Calu3 (cell line): ENCODE measurements around the gene LXN. TPM values are rescaled to one million over a fixed set of nuclear protein-coding genes. Genes with fewer than 3 reads are reported as not detected.
A peak's percentile ranks its signal among the peaks of the same experiment; 100 is the strongest.

Experiments
- BruUV-seq: library from RNA; stranded (reverse); fragments of 400-500 nt; replicated peaks from 2 replicates; lab custom pipeline; 2021; lab: Mats Ljungman, UMichigan
- CTCF ChIA-PET: fragments of 300-600 bp; sonication (Branson Sonifier 250); formaldehyde crosslinking; loops from one replicate; lab custom pipeline; 2022; ENCODE audit warnings: antibody characterized with exemption; lab: Charles Lee
- DNase-seq: peaks from one replicate; pipeline ENCODE4 v3.0.0; 2022
- H3K27ac Mint-ChIP-seq: one replicate; pipeline ENCODE4 v1.8.0; 2022; ENCODE audit warnings: mixed read lengths; ENCODE audit not compliant: unreplicated experiment
- H3K27me3 Mint-ChIP-seq: one replicate; pipeline ENCODE4 v1.8.0; 2022; ENCODE audit warnings: mixed read lengths; ENCODE audit not compliant: unreplicated experiment
- H3K36me3 Mint-ChIP-seq: one replicate; pipeline ENCODE4 v1.8.0; 2022; ENCODE audit warnings: mild to moderate bottlenecking, moderate library complexity, mixed read lengths; ENCODE audit not compliant: insufficient read depth, unreplicated experiment
- H3K4me1 Mint-ChIP-seq: one replicate; pipeline ENCODE4 v1.8.0; 2022; ENCODE audit warnings: mild to moderate bottlenecking, low read depth, mixed read lengths; ENCODE audit not compliant: unreplicated experiment
- H3K4me3 Mint-ChIP-seq: one replicate; pipeline ENCODE4 v1.8.0; 2022; ENCODE audit warnings: mild to moderate bottlenecking, low read depth, moderate library complexity, mixed read lengths; ENCODE audit not compliant: unreplicated experiment
- H3K9me3 Mint-ChIP-seq: one replicate; pipeline ENCODE4 v1.8.0; 2022; ENCODE audit warnings: low read depth, mixed read lengths; ENCODE audit not compliant: unreplicated experiment
- CTCF ChIP-seq: fragments of 200-600 bp; IDR thresholded peaks from one replicate; pipeline ENCODE4 v1.8.0; 2022; ENCODE audit warnings: antibody characterized with exemption; ENCODE audit not compliant: unreplicated experiment
- intact Hi-C: fragments of 100-400 bp; cut with micrococcal nuclease; formaldehyde crosslinking; loops from one replicate; pipeline ENCODE4 v1.10.0; 2022; ENCODE audit not compliant: unreplicated experiment
- total RNA-seq: library from RNA; stranded (reverse); gene quantifications from 2 replicates; pipeline ENCODE4 v1.2.3, GENCODE V29; 2022

Gene LXN
- total RNA-seq, 1 experiment from 2014 or later, result 42.8 TPM

DNA sequence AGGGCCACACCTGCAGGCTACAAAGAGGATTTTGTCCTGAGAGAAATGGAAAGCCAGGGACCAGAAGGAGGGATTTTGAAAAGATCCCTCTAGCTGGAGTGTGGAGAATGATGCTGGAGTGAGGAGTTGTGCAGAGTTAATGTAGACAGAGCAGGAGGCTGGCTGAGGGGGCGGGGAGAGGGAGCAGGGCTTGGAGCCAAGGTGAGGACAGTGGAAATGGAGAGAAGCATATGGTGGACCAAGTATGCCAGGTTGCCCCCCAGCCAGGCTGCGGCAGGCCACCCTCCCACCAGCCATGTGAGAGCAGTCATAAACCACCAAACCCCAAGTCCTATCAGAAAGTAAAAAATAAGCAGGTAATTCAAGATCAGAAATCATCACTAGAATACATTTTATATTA is 45.1 kb upstream of the LXN start:
- Mint-ChIP-seq H3K4me1 (peaks cover 86% of the 10 kb centered on the region), H3K9me3 (no peaks in the 10 kb centered on the region), H3K4me3 (peak overlapping the region; percentile 29), H3K36me3 (peaks cover 89% of the 10 kb centered on the region), H3K27ac (peak overlapping the region; percentile 37), H3K27me3 (no peaks in the 10 kb centered on the region)
- CTCF ChIA-PET, result interaction anchor here (0.8 to 2.0 kb wide), 2 partner anchors 10 to 77 kb away, joined by 4 to 5 read pairs; no protein-coding TSS in a partner anchor
- no peak for DNase-seq
- intact Hi-C loops, result no loop called here
- no peak for TF ChIP-seq CTCF
- BruUV-seq, result no TSS peak

DNA sequence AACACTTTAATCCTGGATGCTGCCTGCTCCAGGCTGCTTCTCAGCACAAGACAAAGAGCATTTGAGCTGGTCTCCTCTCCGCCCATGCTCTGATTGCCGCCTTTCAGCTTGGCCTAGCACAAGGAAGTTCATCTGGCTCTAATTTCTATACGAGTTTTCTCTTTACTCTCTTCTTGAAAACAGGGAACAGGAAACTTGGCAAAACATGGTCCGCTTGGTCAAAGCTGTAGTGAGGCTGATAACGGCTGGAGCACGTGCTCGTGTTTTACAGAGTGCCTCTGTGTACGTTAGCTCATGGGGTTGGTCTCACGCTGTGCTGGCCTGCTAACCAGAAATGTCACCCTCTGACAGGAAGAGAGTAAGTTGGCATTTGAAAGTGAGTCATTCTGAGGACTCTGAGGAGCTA is 40.6 kb upstream of the LXN start:
- peak overlapping the region; percentile 73 for H3K27ac Mint-ChIP-seq
- peaks cover 71% of the 10 kb centered on the region for H3K4me1 Mint-ChIP-seq
- H3K36me3 Mint-ChIP-seq, result peaks cover 96% of the 10 kb centered on the region
- BruUV-seq, result no TSS peak
- no peak for TF ChIP-seq CTCF
- no peaks in the 10 kb centered on the region for H3K9me3 Mint-ChIP-seq
- CTCF ChIA-PET, result interaction anchor here (0.8 to 1.7 kb wide), 5 partner anchors 10 to 78 kb away, joined by 3 to 7 read pairs (median 4); no protein-coding TSS in a partner anchor
- H3K27me3 Mint-ChIP-seq, result no peaks in the 10 kb centered on the region
- intact Hi-C loops, result no loop called here
- no peak for DNase-seq
- H3K4me3 Mint-ChIP-seq, result no peak overlapping the region

DNA sequence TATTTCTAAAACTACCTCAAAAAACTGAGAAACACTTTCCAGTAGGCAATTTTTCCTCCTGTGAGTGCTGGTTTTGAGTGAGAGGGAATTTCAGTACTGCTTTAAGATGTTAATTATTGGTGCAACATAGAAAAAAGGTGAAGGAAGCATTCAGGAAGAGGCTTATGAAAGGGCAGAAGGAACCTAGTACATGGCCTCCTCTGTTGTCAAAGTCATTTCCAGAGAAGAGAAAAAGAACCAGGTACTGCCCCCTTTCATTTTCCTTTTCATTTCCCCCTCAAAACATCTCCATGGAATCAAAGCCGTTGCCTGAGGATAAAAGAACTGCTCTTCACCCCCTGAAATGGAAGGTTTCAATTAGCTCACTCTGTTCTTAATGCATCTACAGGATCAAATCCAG is 40.0 kb upstream of the LXN start:
- no peaks in the 10 kb centered on the region for H3K27me3 Mint-ChIP-seq
- no peaks in the 10 kb centered on the region for H3K9me3 Mint-ChIP-seq
- peaks cover 64% of the 10 kb centered on the region for H3K4me1 Mint-ChIP-seq
- peak overlapping the region; percentile 73 for H3K27ac Mint-ChIP-seq
- H3K4me3 Mint-ChIP-seq, result no peak overlapping the region
- CTCF ChIA-PET, result interaction anchor here (1.7 kb wide), 1 partner anchor 11 kb away, joined by 7 read pairs; no protein-coding TSS in a partner anchor
- intact Hi-C loops, result no loop called here
- TF ChIP-seq CTCF, result no peak
- DNase-seq, result no peak
- peaks cover 97% of the 10 kb centered on the region for H3K36me3 Mint-ChIP-seq
- BruUV-seq, result TSS peak; percentile 0

- intact Hi-C loops, result no loop called here
- CTCF ChIA-PET, result no interaction called here
- no peak overlapping the region for H3K4me3 Mint-ChIP-seq
- no peak for DNase-seq
- no peak for TF ChIP-seq CTCF
- H3K4me1 Mint-ChIP-seq, result peaks cover 59% of the 10 kb centered on the region
- no peaks in the 10 kb centered on the region for H3K9me3 Mint-ChIP-seq
- BruUV-seq, result no TSS peak
- peak overlapping the region; percentile 73 for H3K27ac Mint-ChIP-seq
- H3K36me3 Mint-ChIP-seq, result peaks cover 97% of the 10 kb centered on the region
- H3K27me3 Mint-ChIP-seq, result no peaks in the 10 kb centered on the region
These were observed 39.4 kb upstream of the LXN start for GRCh38 chr3:158711886-158712285.
